GM11168 (cell line): ENCODE results near the gene CBLB.

Experiments used
- in situ Hi-C: fragments of 300-500 bp; cut with MboI; formaldehyde crosslinking; loops from one replicate; pipeline ENCODE4 v1.12.0; 2022; ENCODE audit warnings: low sequenced_read_pairs; ENCODE audit not compliant: unreplicated experiment

The CBLB gene

GRCh38 chr3:105719791-105720190 lies 149.0 kb downstream of the CBLB start:
- in situ Hi-C loops, result no loop called here

GRCh38 chr3:105715372-105715771 lies 153.4 kb downstream of the CBLB start:
- in situ Hi-C loops, result no loop called here

- in situ Hi-C loops, result no loop called here
These were observed 154.4 kb downstream of the CBLB start for GRCh38 chr3:105714453-105714852.

GRCh38 chr3:105708980-105709379 lies 159.8 kb downstream of the CBLB start:
- in situ Hi-C loops, result no loop called here

- in situ Hi-C loops, result no loop called here
These were observed 161.8 kb downstream of the CBLB start for GRCh38 chr3:105707009-105707408.

GRCh38 chr3:105704726-105705410 lies 163.9 kb downstream of the CBLB start:
- in situ Hi-C loops, result no loop called here

GRCh38 chr3:105700575-105700974 lies 168.2 kb downstream of the CBLB start:
- in situ Hi-C loops, result no loop called here

- in situ Hi-C loops, result no loop called here
These were observed 177.2 kb downstream of the CBLB start for GRCh38 chr3:105691633-105692032.

GRCh38 chr3:105691053-105691452 lies 177.8 kb downstream of the CBLB start:
- in situ Hi-C loops, result no loop called here

GRCh38 chr3:105688821-105689220 lies 180.0 kb downstream of the CBLB start:
- in situ Hi-C loops, result loop anchor here (10.0 kb wide), 1 partner anchor 926 kb away; no protein-coding TSS in a partner anchor

GRCh38 chr3:105686278-105686897 lies 182.4 kb downstream of the CBLB start:
- in situ Hi-C loops, result loop anchor here (10.0 kb wide), 1 partner anchor 928 kb away; no protein-coding TSS in a partner anchor

GRCh38 chr3:105679951-105680350 lies 188.9 kb downstream of the CBLB start:
- in situ Hi-C loops, result loop anchor here (10.0 kb wide), 1 partner anchor 935 kb away; no protein-coding TSS in a partner anchor

- in situ Hi-C loops, result no loop called here
These were observed 190.8 kb downstream of the CBLB start for GRCh38 chr3:105678017-105678416.

GRCh38 chr3:105676621-105677300 lies 192.1 kb downstream of the CBLB start:
- in situ Hi-C loops, result no loop called here

- in situ Hi-C loops, result no loop called here
These were observed 194.3 kb downstream of the CBLB start for GRCh38 chr3:105674437-105675065.

- in situ Hi-C loops, result no loop called here
These were observed 195.8 kb downstream of the CBLB start for GRCh38 chr3:105672996-105673395.

- in situ Hi-C loops, result no loop called here
These were observed 206.5 kb downstream of the CBLB start for GRCh38 chr3:105662306-105662705.

- in situ Hi-C loops, result no loop called here
These were observed 207.4 kb downstream of the CBLB start for GRCh38 chr3:105661461-105661860.

- in situ Hi-C loops, result no loop called here
These were observed 211.9 kb downstream of the CBLB start for GRCh38 chr3:105656651-105657504.

- in situ Hi-C loops, result no loop called here
These were observed 214.9 kb downstream of the CBLB start for GRCh38 chr3:105653868-105654267.
